ENCODE results near the gene USP6. TPM values are rescaled to one million over a fixed set of nuclear protein-coding genes. Genes with fewer than 3 reads are reported as not detected.
A peak's percentile ranks its signal among the peaks of the same experiment; 100 is the strongest.

The USP6 gene
- total and polyA plus RNA-seq, 10 of the 15 experiments (the other 5 are each of a cell fraction or from before 2014, with no cell fraction given): under 0.01 to 0.39 (median 0.10) TPM; not detected in 2

GRCh38 chr17:5200360-5200759 lies 84.5 kb downstream of the USP6 start:
- H4K20me1 ChIP-seq (ENCODE audit: control insufficient read depth, insufficient read depth): no peaks in the 10 kb centered on the region
- H3K4me2 ChIP-seq (ENCODE audit: control insufficient read depth, insufficient read depth): peak overlapping the region; percentile 54; the same call in 1 of the 2 replicates
- H3K36me3 ChIP-seq (ENCODE audit: control insufficient read depth in 2 of 2, insufficient read depth in 2 of 2, low read length in 1 of 2): no peaks in the 10 kb centered on the region
- 0% methylated on average over 2 of the region's 2 CpGs for WGBS (ENCODE audit: insufficient coverage, insufficient replicate concordance, low lambda C conversion rate, missing lambda C conversion rate)
- ATAC-seq (peak; percentile 42), DNase-seq (ENCODE audit: low read depth, low spot score) (peak; percentile 71), FAIRE-seq (no peak)
- no peak overlapping the region; the same call in 1 of the 2 replicates for H2AFZ ChIP-seq (ENCODE audit: control insufficient read depth, low read depth, low read length)
- intact Hi-C loops (cut with micrococcal nuclease; ENCODE audit: unreplicated experiment): no loop called here
- peak overlapping the region; percentile 89 for H3K27ac ChIP-seq (ENCODE audit: control insufficient read depth, insufficient read depth)
- H3K79me2 ChIP-seq (ENCODE audit: control insufficient read depth, insufficient read depth, low read length): peaks cover 5% of the 10 kb centered on the region; the same call in 1 of the 2 replicates
- ChIA-PET RAD21 (ENCODE audit: unreplicated experiment) (interaction anchor here (1.2 to 9.7 kb wide), 4 partner anchors 10 to 36 kb away, joined by 3 to 125 read pairs (median 54); partner anchors contain the start of gene SCIMP), CTCF (interaction anchor here (1.1 to 14.1 kb wide), 4 partner anchors 11 to 36 kb away, joined by 3 to 209 read pairs (median 35); partner anchors contain the start of gene SCIMP), SMC1A (ENCODE audit: uncharacterized antibody, unreplicated experiment) (interaction anchor here (0.7 to 9.8 kb wide), 5 partner anchors 12 to 37 kb away, joined by 3 to 157 read pairs (median 41); partner anchors contain the start of gene SCIMP), POLR2A (interaction anchor here (0.7 to 8.1 kb wide), 7 partner anchors 9 to 41 kb away, joined by 3 to 98 read pairs (median 6); partner anchors contain the start of gene SCIMP)
- no peaks in the 10 kb centered on the region; the same call in 1 of the 3 replicates for H3K9me3 ChIP-seq (replicated peaks; ENCODE audit: control insufficient read depth, insufficient read depth, low read length)
- no peak overlapping the region for H3K4me3 ChIP-seq
- no TSS peak for BruUV-seq (replicated peaks)
- peaks cover 33% of the 10 kb centered on the region for H3K4me1 ChIP-seq (ENCODE audit: control insufficient read depth, insufficient read depth, low read length)
- in situ Hi-C loops (cut with MboI): loop anchor here (25.0 kb wide), 1 partner anchor 1488 kb away; the partner anchor contains the start of gene HASPIN
- no peaks in the 10 kb centered on the region for H3K27me3 ChIP-seq (replicated peaks in 1 of 2; ENCODE audit: control insufficient read depth in 2 of 2, insufficient read depth in 2 of 2, low read length in 1 of 2)
- peak overlapping the region; percentile 57 for H3K9ac ChIP-seq (ENCODE audit: control insufficient read depth, insufficient read depth, low read length)
- TF ChIP-seq BCL11A (IDR thresholded peaks at IDR 0.05; ENCODE audit: low read depth, low read length) (no peak), SMAD1 (IDR thresholded peaks at IDR 0.05; ENCODE audit: low read depth, partially characterized antibody) (peak; percentile 47), RUNX3 (IDR thresholded peaks at IDR 0.05; ENCODE audit: low read length) (peak; percentile 49; the same call in 1 of the 2 replicates), CUX1 (IDR thresholded peaks at IDR 0.05; ENCODE audit: insufficient replicate concordance, low read depth, low read length) (peak; percentile 85), ATF7 (IDR thresholded peaks at IDR 0.05; ENCODE audit: low read depth) (peak; percentile 26; the same call in 1 of the 2 replicates), ZNF384 (IDR thresholded peaks at IDR 0.05; ENCODE audit: borderline replicate concordance, low read depth, low read length) (peak; percentile 73), MEF2B (IDR thresholded peaks at IDR 0.05; ENCODE audit: partially characterized antibody, poor library complexity, severe bottlenecking) (peak; percentile 77), FOXM1 (IDR thresholded peaks at IDR 0.05; ENCODE audit: low read depth, low read length) (peak; percentile 71; the same call in 1 of the 2 replicates), JUNB (IDR thresholded peaks at IDR 0.05) (no peak), CREM (IDR thresholded peaks at IDR 0.05; ENCODE audit: low read depth) (peak; percentile 46; the same call in 1 of the 2 replicates), RELB (IDR thresholded peaks at IDR 0.05; ENCODE audit: low read depth) (peak; percentile 57; the same call in 1 of the 2 replicates), NFIC (IDR thresholded peaks at IDR 0.05; ENCODE audit: low read depth, low read length) (peak; percentile 79; the same call in 1 of the 2 replicates), MEF2A (IDR thresholded peaks at IDR 0.05; ENCODE audit: insufficient read depth, low read depth, low read length) (peak; percentile 92), PML (IDR thresholded peaks at IDR 0.05; ENCODE audit: low read length) (0 out of 2 replicates have a peak, but pooled peaks have one; percentile 39), EP300 (IDR thresholded peaks at IDR 0.05; ENCODE audit: borderline replicate concordance in 1 of 2, control insufficient read depth in 1 of 2, low read depth in 2 of 2, low read length in 2 of 2) (peak in 1 of 2 experiments; percentile 51; a peak in 1 of 4 replicates), YBX1 (IDR thresholded peaks at IDR 0.05) (no peak)

Data from GM12878 (cell line).